Coronary artery (tissue), 2 donors: ENCODE data around the gene BICD1.

Source experiments
- DNase-seq: peaks from one replicate; pipeline ENCODE4 v3.0.0-alpha.2; 2017; ENCODE audit warnings: low spot score
- H3K27ac ChIP-seq, 2 donors: fragments of 200-600 bp; sonication (generic); one replicate each; pipeline ENCODE4 v1.5.1; 2016 to 2019
- H3K4me3 ChIP-seq: fragments of 200-600 bp; sonication (generic); 2 replicates; pipeline ENCODE4 v1.5.1; 2016; ENCODE audit warnings: mild to moderate bottlenecking, moderate library complexity
- CTCF ChIP-seq: fragments of 200-600 bp; sonication (generic); IDR thresholded peaks from one replicate; pipeline ENCODE4 v1.5.1; 2019; ENCODE audit warnings: antibody characterized with exemption

The BICD1 gene

DNA sequence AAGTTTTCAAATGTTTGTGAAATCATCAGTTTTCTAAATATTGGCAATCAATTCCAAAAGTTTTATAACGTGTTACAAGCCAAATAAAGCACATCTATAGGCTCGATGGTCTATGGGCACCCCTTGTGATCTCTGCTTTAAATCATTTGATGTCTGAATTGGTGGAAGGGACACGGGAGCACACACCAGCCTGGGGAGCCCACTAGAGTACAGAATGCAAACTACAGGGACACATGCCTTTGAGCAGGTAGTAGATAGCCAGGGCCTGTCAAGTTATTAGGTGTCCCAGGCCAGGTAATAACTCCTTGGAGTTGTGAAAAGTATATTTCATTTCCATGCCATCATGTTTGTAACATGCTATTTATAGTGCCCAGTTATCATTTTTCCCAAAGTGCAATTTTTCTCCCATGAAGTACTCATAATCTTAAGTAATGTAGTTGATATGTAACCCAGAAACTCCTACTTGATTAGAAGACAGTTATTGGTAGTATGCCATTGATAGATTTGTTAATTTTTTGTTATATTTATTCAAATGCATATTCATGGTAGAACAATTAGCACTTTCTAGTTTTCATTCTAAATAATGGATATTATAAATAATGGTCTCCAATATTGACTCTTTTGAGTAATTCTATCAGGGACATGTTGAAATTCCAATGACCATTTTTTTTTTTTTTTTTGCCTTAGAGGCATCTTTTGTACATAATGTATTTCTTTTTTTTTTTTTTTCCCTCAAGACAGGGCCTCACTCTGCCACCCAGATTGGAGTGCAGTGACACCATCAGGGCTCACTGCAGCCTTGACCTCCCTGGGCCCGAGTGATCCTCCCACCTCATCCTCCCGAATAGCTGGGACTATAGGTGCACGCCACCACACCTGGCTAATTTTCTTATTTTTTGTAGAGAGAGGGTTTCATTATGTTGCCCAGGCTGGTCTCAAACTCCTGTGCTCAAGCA, 195.8 kb downstream of the BICD1 start:
- no peak overlapping the region for H3K4me3 ChIP-seq
- no peak for DNase-seq
- H3K27ac ChIP-seq = no peak overlapping the region
- TF ChIP-seq CTCF = no peak

DNA sequence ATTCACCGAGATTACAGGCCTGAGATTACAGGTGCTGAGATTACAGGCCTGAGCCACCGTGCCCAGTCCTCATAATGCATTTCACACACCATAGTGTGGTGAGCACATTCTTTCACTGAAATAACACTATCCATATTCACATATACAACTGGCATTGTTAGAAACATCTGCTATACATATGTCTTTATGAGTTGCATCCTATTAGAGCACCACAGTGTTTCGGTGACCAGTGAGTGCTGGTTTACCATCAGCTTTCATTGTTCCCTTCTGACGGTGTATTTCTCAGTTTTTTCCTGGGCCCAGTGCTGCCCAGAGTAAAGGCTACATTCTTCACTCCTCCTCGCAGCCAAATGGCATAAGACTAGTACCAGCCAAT, 196.5 kb downstream of the BICD1 start:
- Histone ChIP-seq H3K4me3 (no peak overlapping the region), H3K27ac (no peak overlapping the region)
- TF ChIP-seq CTCF = no peak
- DNase-seq = no peak

- Histone ChIP-seq H3K4me3 (no peak overlapping the region), H3K27ac (no peak overlapping the region)
- DNase-seq = no peak
- TF ChIP-seq CTCF = no peak
Measured at GRCh38 chr12:32305163-32305562, 198.5 kb downstream of the BICD1 start.

DNA sequence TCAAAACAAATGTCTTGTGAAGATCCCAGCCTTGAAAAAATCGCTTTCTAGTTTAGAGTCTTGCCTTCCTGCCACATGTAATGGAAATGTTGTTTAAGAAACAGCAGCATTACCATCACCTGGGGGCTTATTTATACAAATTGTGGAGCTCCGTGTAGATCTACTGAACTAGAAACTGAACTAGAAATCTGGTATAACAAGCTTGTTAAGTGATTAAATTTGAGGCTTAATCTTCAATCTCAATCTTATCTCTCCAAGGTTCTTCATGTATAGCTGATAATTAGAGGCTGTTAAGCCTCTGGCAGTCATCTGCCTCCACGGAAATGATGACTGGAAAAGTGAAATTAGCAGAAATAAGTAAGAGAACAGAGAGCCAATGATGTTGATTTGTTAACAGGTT, 200.7 kb downstream of the BICD1 start:
- no peak overlapping the region for H3K27ac ChIP-seq
- TF ChIP-seq CTCF = no peak
- DNase-seq = no peak
- H3K4me3 ChIP-seq = no peak overlapping the region

DNA sequence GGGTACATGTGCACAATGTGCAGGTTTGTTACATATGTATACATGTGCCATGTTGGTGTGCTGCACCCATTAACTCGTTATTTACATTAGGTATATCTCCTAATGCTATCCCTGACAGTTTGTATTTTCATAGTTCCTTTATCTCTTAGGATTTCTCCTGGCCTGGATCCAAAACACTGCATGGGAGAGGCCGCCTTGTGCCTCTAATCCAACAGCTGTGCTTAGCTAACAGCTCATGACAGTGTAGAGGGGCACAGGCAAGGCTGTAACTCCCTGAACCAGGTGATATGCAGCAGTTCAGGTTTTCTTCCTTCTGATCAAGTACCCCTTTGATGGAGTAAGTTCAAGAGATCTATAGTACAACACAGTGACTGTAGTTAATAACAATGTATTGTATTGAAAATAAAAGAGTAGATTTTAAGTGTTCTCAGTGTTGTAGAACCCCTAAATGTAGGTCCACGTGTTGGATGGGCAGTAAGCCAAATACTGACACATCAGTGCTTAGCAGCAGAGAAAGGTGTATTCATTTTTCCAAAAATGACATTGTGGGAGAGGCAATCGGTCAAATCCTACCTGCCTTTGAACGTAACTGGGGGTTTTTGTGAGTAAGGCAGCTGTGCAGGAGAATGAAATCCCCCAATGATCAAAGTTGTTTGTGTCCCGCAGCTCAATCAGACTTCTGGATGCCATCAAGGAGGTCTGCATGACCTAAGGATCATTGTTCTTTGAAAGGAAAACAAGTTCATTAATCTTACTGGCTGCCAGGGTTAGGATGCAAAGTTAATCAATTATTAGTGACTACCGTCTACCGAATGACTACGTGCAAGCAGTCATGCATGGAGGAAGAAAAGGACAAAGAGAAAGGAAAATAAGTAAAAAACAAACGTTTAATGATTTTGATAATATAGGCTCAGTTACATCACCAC, 203.4 kb downstream of the BICD1 start:
- TF ChIP-seq CTCF = no peak
- no peak for DNase-seq
- Histone ChIP-seq H3K27ac (no peak overlapping the region), H3K4me3 (no peak overlapping the region)

- H3K27ac ChIP-seq = no peak overlapping the region
- H3K4me3 ChIP-seq = no peak overlapping the region
- DNase-seq = no peak
- no peak for TF ChIP-seq CTCF
Measured at GRCh38 chr12:32312049-32312670, 205.5 kb downstream of the BICD1 start.
